ENCODE measurements around the gene TMEM69.

The TMEM69 gene

DNA sequence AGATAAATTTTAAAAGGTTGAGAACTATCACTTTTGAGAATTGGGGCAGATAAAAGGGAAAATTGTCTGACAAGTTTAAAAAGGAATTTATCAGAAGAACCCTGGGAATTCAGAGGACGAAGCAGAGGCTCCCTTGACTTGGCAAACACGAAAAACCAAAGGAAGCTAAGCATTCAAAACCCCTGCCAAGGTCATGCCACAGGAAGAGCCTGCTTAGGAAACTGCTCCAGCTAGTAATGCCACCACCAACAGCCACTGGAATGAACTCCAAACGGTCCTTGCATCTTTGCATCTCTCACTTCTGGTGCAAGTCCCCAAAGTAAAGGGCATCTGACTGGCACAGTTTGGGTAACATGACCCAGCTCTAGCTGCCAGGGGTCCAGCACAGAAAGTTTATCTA lies 8.9 kb upstream of the TMEM69 start:
- Histone ChIP-seq H3K9me3 (ENCODE audit: control insufficient read depth, insufficient read depth, low read depth, low read length) (no peaks in the 10 kb centered on the region), H3K36me3 (ENCODE audit: control insufficient read depth in 2 of 2, insufficient read depth in 1 of 2, low read length in 2 of 2) (peaks cover 0 to 5% of the 10 kb centered on the region in 2 experiments; a peak in 2 of 3 replicates), H3K4me1 (ENCODE audit: control insufficient read depth, insufficient read depth, low read length) (peaks cover 41% of the 10 kb centered on the region), H3K4me3 (ENCODE audit: low read depth, low read length) (no peak overlapping the region), H3K27ac (ENCODE audit: extremely low read depth, low read depth, low read length) (no peak overlapping the region)
- POLR2A ChIA-PET = interaction anchor here (0.6 kb wide), 1 partner anchor 1658 kb away, joined by 3 read pairs; no protein-coding TSS in a partner anchor
- CTCF ChIA-PET = no interaction called here
- TF ChIP-seq, protein P1, sequence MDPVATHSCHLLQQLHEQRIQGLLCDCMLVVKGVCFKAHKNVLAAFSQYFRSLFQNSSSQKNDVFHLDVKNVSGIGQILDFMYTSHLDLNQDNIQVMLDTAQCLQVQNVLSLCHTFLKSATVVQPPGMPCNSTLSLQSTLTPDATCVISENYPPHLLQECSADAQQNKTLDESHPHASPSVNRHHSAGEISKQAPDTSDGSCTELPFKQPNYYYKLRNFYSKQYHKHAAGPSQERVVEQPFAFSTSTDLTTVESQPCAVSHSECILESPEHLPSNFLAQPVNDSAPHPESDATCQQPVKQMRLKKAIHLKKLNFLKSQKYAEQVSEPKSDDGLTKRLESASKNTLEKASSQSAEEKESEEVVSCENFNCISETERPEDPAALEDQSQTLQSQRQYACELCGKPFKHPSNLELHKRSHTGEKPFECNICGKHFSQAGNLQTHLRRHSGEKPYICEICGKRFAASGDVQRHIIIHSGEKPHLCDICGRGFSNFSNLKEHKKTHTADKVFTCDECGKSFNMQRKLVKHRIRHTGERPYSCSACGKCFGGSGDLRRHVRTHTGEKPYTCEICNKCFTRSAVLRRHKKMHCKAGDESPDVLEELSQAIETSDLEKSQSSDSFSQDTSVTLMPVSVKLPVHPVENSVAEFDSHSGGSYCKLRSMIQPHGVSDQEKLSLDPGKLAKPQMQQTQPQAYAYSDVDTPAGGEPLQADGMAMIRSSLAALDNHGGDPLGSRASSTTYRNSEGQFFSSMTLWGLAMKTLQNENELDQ (tag by site-specific recombination; IDR thresholded peaks at IDR 0.05; ENCODE audit: low read depth) = no peak
- TF ChIP-seq, protein P2, sequence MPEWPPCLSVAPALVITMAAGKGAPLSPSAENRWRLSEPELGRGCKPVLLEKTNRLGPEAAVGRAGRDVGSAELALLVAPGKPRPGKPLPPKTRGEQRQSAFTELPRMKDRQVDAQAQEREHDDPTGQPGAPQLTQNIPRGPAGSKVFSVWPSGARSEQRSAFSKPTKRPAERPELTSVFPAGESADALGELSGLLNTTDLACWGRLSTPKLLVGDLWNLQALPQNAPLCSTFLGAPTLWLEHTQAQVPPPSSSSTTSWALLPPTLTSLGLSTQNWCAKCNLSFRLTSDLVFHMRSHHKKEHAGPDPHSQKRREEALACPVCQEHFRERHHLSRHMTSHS (tag by site-specific recombination; IDR thresholded peaks at IDR 0.05) = no peak
- no peak for TF ChIP-seq ZNF24 (tag by site-specific recombination; IDR thresholded peaks at IDR 0.05)
- TF ChIP-seq ZNF623 (tag by site-specific recombination; IDR thresholded peaks at IDR 0.05) = no peak
- TF ChIP-seq, protein P3, sequence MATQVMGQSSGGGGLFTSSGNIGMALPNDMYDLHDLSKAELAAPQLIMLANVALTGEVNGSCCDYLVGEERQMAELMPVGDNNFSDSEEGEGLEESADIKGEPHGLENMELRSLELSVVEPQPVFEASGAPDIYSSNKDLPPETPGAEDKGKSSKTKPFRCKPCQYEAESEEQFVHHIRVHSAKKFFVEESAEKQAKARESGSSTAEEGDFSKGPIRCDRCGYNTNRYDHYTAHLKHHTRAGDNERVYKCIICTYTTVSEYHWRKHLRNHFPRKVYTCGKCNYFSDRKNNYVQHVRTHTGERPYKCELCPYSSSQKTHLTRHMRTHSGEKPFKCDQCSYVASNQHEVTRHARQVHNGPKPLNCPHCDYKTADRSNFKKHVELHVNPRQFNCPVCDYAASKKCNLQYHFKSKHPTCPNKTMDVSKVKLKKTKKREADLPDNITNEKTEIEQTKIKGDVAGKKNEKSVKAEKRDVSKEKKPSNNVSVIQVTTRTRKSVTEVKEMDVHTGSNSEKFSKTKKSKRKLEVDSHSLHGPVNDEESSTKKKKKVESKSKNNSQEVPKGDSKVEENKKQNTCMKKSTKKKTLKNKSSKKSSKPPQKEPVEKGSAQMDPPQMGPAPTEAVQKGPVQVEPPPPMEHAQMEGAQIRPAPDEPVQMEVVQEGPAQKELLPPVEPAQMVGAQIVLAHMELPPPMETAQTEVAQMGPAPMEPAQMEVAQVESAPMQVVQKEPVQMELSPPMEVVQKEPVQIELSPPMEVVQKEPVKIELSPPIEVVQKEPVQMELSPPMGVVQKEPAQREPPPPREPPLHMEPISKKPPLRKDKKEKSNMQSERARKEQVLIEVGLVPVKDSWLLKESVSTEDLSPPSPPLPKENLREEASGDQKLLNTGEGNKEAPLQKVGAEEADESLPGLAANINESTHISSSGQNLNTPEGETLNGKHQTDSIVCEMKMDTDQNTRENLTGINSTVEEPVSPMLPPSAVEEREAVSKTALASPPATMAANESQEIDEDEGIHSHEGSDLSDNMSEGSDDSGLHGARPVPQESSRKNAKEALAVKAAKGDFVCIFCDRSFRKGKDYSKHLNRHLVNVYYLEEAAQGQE (tag by site-specific recombination; IDR thresholded peaks at IDR 0.05) = no peak
- TF ChIP-seq ZBTB8A (tag by site-specific recombination; IDR thresholded peaks at IDR 0.05) = no peak
- TF ChIP-seq MZF1 (tag by site-specific recombination; IDR thresholded peaks at IDR 0.05; ENCODE audit: borderline replicate concordance) = no peak
- TF ChIP-seq, protein P4, sequence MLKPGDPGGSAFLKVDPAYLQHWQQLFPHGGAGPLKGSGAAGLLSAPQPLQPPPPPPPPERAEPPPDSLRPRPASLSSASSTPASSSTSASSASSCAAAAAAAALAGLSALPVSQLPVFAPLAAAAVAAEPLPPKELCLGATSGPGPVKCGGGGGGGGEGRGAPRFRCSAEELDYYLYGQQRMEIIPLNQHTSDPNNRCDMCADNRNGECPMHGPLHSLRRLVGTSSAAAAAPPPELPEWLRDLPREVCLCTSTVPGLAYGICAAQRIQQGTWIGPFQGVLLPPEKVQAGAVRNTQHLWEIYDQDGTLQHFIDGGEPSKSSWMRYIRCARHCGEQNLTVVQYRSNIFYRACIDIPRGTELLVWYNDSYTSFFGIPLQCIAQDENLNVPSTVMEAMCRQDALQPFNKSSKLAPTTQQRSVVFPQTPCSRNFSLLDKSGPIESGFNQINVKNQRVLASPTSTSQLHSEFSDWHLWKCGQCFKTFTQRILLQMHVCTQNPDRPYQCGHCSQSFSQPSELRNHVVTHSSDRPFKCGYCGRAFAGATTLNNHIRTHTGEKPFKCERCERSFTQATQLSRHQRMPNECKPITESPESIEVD (tag by site-specific recombination; IDR thresholded peaks at IDR 0.05) = no peak
- no peak for TF ChIP-seq ZNF266 (tag by site-specific recombination; IDR thresholded peaks at IDR 0.05; ENCODE audit: low read depth)
- no peak for TF ChIP-seq ZNF837 (tag by site-specific recombination; IDR thresholded peaks at IDR 0.05)
- no peak for TF ChIP-seq ZNF175 (tag by site-specific recombination; IDR thresholded peaks at IDR 0.05)

DNA sequence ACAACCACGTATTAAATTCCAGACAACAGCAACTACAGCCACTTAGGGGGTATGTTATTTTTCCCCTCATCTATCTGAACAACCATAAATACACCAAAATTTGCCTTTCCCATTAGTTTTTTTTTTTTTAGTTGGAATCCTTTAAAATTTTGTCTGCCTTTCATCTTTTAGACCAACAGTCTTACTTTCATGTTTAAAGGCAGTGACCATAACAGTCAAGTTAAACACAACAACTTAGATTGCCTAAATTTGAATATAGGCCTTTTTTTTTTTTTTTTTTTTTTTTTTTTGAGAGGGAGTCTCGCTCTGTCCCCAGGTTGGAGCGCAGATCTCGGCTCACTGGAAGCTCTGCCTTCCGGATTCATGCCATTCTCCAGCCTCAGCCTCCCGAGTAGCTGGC lies 5.0 kb upstream of the TMEM69 start:
- H3K36me3 ChIP-seq (ENCODE audit: control insufficient read depth in 2 of 2, insufficient read depth in 1 of 2, low read length in 2 of 2) = no peaks in the 10 kb centered on the region; a peak in 1 of 3 replicates
- ChIA-PET CTCF (interaction anchor here (0.7 kb wide), 1 partner anchor 62 kb away, joined by 4 read pairs; no protein-coding TSS in a partner anchor), POLR2A (interaction anchor here (0.7 kb wide), 2 partner anchors 540 to 1024 kb away, joined by 3 to 4 read pairs; no protein-coding TSS in a partner anchor)
- no peak overlapping the region for H3K27ac ChIP-seq (ENCODE audit: extremely low read depth, low read depth, low read length)
- TF ChIP-seq ZNF600 (tag by site-specific recombination; IDR thresholded peaks at IDR 0.05) = peak; percentile 45; the same call in 1 of the 2 replicates
- TF ChIP-seq ZNF768 (tag by site-specific recombination; IDR thresholded peaks at IDR 0.05) = no peak
- TF ChIP-seq, protein P5, sequence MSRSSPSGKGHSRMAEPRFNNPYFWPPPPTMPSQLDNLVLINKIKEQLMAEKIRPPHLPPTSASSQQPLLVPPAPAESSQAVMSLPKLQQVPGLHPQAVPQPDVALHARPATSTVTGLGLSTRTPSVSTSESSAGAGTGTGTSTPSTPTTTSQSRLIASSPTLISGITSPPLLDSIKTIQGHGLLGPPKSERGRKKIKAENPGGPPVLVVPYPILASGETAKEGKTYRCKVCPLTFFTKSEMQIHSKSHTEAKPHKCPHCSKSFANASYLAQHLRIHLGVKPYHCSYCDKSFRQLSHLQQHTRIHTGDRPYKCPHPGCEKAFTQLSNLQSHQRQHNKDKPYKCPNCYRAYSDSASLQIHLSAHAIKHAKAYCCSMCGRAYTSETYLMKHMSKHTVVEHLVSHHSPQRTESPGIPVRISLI (tag by site-specific recombination; IDR thresholded peaks at IDR 0.05) = peak; percentile 87
- TF ChIP-seq, protein P6, sequence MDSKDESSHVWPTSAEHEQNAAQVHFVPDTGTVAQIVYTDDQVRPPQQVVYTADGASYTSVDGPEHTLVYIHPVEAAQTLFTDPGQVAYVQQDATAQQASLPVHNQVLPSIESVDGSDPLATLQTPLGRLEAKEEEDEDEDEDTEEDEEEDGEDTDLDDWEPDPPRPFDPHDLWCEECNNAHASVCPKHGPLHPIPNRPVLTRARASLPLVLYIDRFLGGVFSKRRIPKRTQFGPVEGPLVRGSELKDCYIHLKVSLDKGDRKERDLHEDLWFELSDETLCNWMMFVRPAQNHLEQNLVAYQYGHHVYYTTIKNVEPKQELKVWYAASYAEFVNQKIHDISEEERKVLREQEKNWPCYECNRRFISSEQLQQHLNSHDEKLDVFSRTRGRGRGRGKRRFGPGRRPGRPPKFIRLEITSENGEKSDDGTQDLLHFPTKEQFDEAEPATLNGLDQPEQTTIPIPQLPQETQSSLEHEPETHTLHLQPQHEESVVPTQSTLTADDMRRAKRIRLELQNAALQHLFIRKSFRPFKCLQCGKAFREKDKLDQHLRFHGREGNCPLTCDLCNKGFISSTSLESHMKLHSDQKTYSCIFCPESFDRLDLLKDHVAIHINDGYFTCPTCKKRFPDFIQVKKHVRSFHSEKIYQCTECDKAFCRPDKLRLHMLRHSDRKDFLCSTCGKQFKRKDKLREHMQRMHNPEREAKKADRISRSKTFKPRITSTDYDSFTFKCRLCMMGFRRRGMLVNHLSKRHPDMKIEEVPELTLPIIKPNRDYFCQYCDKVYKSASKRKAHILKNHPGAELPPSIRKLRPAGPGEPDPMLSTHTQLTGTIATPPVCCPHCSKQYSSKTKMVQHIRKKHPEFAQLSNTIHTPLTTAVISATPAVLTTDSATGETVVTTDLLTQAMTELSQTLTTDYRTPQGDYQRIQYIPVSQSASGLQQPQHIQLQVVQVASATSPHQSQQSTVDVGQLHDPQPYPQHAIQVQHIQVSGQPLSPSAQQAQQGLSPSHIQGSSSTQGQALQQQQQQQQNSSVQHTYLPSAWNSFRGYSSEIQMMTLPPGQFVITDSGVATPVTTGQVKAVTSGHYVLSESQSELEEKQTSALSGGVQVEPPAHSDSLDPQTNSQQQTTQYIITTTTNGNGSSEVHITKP (tag by site-specific recombination; IDR thresholded peaks at IDR 0.05) = peak; percentile 61
- TF ChIP-seq ZNF626 (tag by site-specific recombination; IDR thresholded peaks at IDR 0.05) = no peak
- TF ChIP-seq GLIS1 (tag by site-specific recombination; IDR thresholded peaks at IDR 0.05) = peak; percentile 35; the same call in 1 of the 2 replicates
- H3K4me3 ChIP-seq (ENCODE audit: low read depth, low read length) = no peak overlapping the region
- peaks cover 39% of the 10 kb centered on the region for H3K4me1 ChIP-seq (ENCODE audit: control insufficient read depth, insufficient read depth, low read length)
- no peaks in the 10 kb centered on the region for H3K9me3 ChIP-seq (ENCODE audit: control insufficient read depth, insufficient read depth, low read depth, low read length)
